HCT116 (cell line): ENCODE data around the gene PRMT5. TPM values are rescaled to one million over a fixed set of nuclear protein-coding genes. Genes with fewer than 3 reads are reported as not detected.

ENCODE experiments used
- ATAC-seq: fragments of 200-7000 bp; cut with Tn5 transposase; 2 replicates; pipeline ENCODE4 v1.9.1; 2020; ENCODE audit warnings: mild to moderate bottlenecking, moderate library complexity
- BruUV-seq: library from RNA; stranded (reverse); fragments of 400-500 nt; replicated peaks from 2 replicates; lab custom pipeline; 2021; lab: Mats Ljungman, UMichigan
- CTCF ChIA-PET: fragments of 300-600 bp; sonication (Branson Sonifier 250); formaldehyde crosslinking; loops from one replicate; lab custom pipeline; 2021; ENCODE audit warnings: antibody characterized with exemption; lab: Charles Lee
- POLR2A ChIA-PET: fragments of 300-600, 350-600 bp; sonication (Branson Sonifier 250); formaldehyde crosslinking; loops from one replicate; lab custom pipeline; 2021; ENCODE audit warnings: antibody characterized with exemption; lab: Charles Lee
- RAD21 ChIA-PET, 2 experiments: fragments of 300-600 bp; sonication (Branson Sonifier 250); formaldehyde crosslinking; loops; one replicate each; lab custom pipeline; 2023; ENCODE audit warnings: low total read pairs in 2 of 2; ENCODE audit not compliant: uncharacterized antibody in 2 of 2, unreplicated experiment in 2 of 2, low non-redundant PET in 1 of 2; lab: Charles Lee
- DNase-seq: peaks from one replicate; pipeline ENCODE4 v3.0.0-alpha.2; 2010; ENCODE audit warnings: low read depth, low spot score
- H2AFZ ChIP-seq: fragments of 200-600 bp; shearing (Covaris generic), sonication (generic); 2 replicates; pipeline ENCODE4 v1.6.1; 2017; ENCODE audit warnings: low read depth, mixed run types, mixed read lengths, antibody characterized with exemption, low read length; ENCODE audit not compliant: poor library complexity, severe bottlenecking
- H3K27ac ChIP-seq: 2 replicates; pipeline ENCODE4 v1.5.1; 2012; ENCODE audit warnings: low read depth, low read length
- H3K27me3 ChIP-seq: fragments of 200-600 bp; sonication (generic); 2 replicates; pipeline ENCODE4 v1.6.1; 2016; ENCODE audit warnings: mixed run types, low read length, mixed read lengths; ENCODE audit not compliant: insufficient read depth
- H3K36me3 ChIP-seq, 2 experiments: fragments of 200-500 bp in 1 of 2; fragments of 200-600 bp in 1 of 2; sonication (Bioruptor generic) in 1 of 2; sonication (generic) in 1 of 2; 2 replicates each; pipeline versions ENCODE4 v1.5.1 to v1.6.1; 2014 to 2016; ENCODE audit warnings: low read length in 2 of 2, inconsistent platforms in 1 of 2, mixed read lengths in 1 of 2, mixed run types in 1 of 2; ENCODE audit not compliant: insufficient read depth in 2 of 2, control insufficient read depth in 1 of 2
- H3K4me1 ChIP-seq, 2 experiments: fragments of 200-600 bp in 1 of 2; sonication (generic) in 1 of 2; 2 replicates each; pipeline versions ENCODE4 v1.5.1 to v1.6.1; 2012 to 2017; ENCODE audit warnings: low read length in 2 of 2, inconsistent platforms in 1 of 2, mild to moderate bottlenecking in 1 of 2, mixed read lengths in 1 of 2, mixed run types in 1 of 2, moderate library complexity in 1 of 2; ENCODE audit not compliant: insufficient read depth in 2 of 2, control insufficient read depth in 1 of 2
- H3K4me2 ChIP-seq: fragments of 200-600 bp; sonication (generic); 2 replicates; pipeline ENCODE4 v1.6.1; 2017; ENCODE audit warnings: mixed run types, low read length, mixed read lengths
- H3K4me3 ChIP-seq, 2 experiments: fragments of 200-600 bp in 1 of 2; sonication (generic) in 1 of 2; replicated peaks in 1 of 2; 2 replicates each; pipeline ENCODE4 v1.5.1; 2011 to 2016; ENCODE audit warnings: low read length in 2 of 2, control low read depth in 1 of 2, low read depth in 1 of 2, mild to moderate bottlenecking in 1 of 2, mixed read lengths in 1 of 2, mixed run types in 1 of 2
- H3K79me2 ChIP-seq: fragments of 200-600 bp; sonication (generic); 2 replicates; pipeline ENCODE4 v1.6.1; 2017; ENCODE audit warnings: mild to moderate bottlenecking, mixed run types, low read length, moderate library complexity, mixed read lengths; ENCODE audit not compliant: insufficient read depth
- H3K9ac ChIP-seq: fragments of 200-600 bp; sonication (generic); 2 replicates; pipeline ENCODE4 v1.6.1; 2016; ENCODE audit warnings: low read length, mixed read lengths
- H3K9me2 ChIP-seq: fragments of 200-600 bp; sonication (generic), shearing (Covaris generic); 2 replicates; pipeline ENCODE4 v1.6.1; 2017; ENCODE audit warnings: mixed run types, mild to moderate bottlenecking, moderate library complexity; ENCODE audit not compliant: insufficient read depth
- H3K9me3 ChIP-seq, 2 experiments: fragments of 200-500 bp in 1 of 2; fragments of 200-600 bp in 1 of 2; sonication (Bioruptor generic) in 1 of 2; sonication (generic) in 1 of 2; 2 replicates each; pipeline ENCODE4 v1.6.1; 2014 to 2017; ENCODE audit warnings: low read length in 2 of 2, mixed read lengths in 2 of 2, inconsistent platforms in 1 of 2, low read depth in 1 of 2, mild to moderate bottlenecking in 1 of 2, mixed run types in 1 of 2, moderate library complexity in 1 of 2; ENCODE audit not compliant: control insufficient read depth in 1 of 2, insufficient read depth in 1 of 2
- H4K20me1 ChIP-seq: fragments of 200-600 bp; sonication (generic), shearing (Covaris generic); 2 replicates; pipeline ENCODE4 v1.6.1; 2017; ENCODE audit warnings: mixed run types, mild to moderate bottlenecking, moderate library complexity; ENCODE audit not compliant: insufficient read depth
- CBX3 ChIP-seq: IDR thresholded peaks from 2 replicates; pipeline ENCODE4 v1.6.1; 2012; ENCODE audit warnings: low read depth
- CEBPB ChIP-seq: IDR thresholded peaks from 2 replicates; pipeline ENCODE4 v1.6.1; 2012; ENCODE audit warnings: low read depth
- EZH2 ChIP-seq: fragments of 200-600 bp; sonication (generic); IDR thresholded peaks from 2 replicates; pipeline ENCODE4 v1.6.1; 2017; ENCODE audit warnings: antibody characterized with exemption, mixed run types
- JUND ChIP-seq: IDR thresholded peaks from 2 replicates; pipeline ENCODE4 v1.6.1; 2012
- POLR2AphosphoS5 ChIP-seq: IDR thresholded peaks from 2 replicates; pipeline ENCODE4 v1.6.1; 2011; ENCODE audit warnings: mild to moderate bottlenecking, low read depth, low read length, moderate library complexity
- SIN3A ChIP-seq: IDR thresholded peaks from 2 replicates; pipeline ENCODE4 v1.6.1; 2012; ENCODE audit warnings: low read depth
- SRF ChIP-seq: IDR thresholded peaks from 2 replicates; pipeline ENCODE4 v1.6.1; 2012; ENCODE audit warnings: low read depth
- TCF7L2 ChIP-seq: IDR thresholded peaks from 2 replicates; pipeline ENCODE4 v1.7.0; 2011; ENCODE audit warnings: borderline replicate concordance, inconsistent platforms; ENCODE audit not compliant: insufficient read depth, insufficient read length; ENCODE audit errors: extremely low read depth
- YY1 ChIP-seq: IDR thresholded peaks from 2 replicates; pipeline ENCODE4 v1.6.1; 2011; ENCODE audit warnings: low read length, low read depth, moderate library complexity, mild to moderate bottlenecking; ENCODE audit not compliant: insufficient replicate concordance; ENCODE audit errors: extremely low read depth
- intact Hi-C: fragments of 100-400 bp; cut with micrococcal nuclease; formaldehyde crosslinking; loops from 2 replicates; pipeline ENCODE4 v1.10.0; 2022
- total RNA-seq: library from RNA; stranded (reverse); gene quantifications from one replicate; pipeline ENCODE4 v1.2.1, GENCODE V29; 2021; ENCODE audit not compliant: unreplicated experiment
- TF ChIP-seq, protein P1 (sequence below), 3 experiments: fragments of 200-600 bp in 1 of 3; sonication (generic) in 1 of 3; IDR thresholded peaks in 2 of 3; conservative IDR thresholded peaks in 1 of 3; 2 replicates each; pipeline ENCODE4 v1.5.1; 2012 to 2017; ENCODE audit warnings: low read depth in 2 of 3, low read length in 2 of 3, antibody characterized with exemption in 1 of 3, borderline replicate concordance in 1 of 3, control low read depth in 1 of 3, mild to moderate bottlenecking in 1 of 3, mixed read lengths in 1 of 3, mixed run types in 1 of 3, moderate library complexity in 1 of 3; ENCODE audit not compliant: insufficient read depth in 1 of 3
- TF ChIP-seq, protein P2 (sequence below): IDR thresholded peaks from 2 replicates; pipeline ENCODE4 v1.6.1; 2011; ENCODE audit warnings: mild to moderate bottlenecking, low read length, moderate library complexity; ENCODE audit not compliant: insufficient replicate concordance; ENCODE audit errors: extremely low read depth
- TF ChIP-seq, protein P3 (sequence below): IDR thresholded peaks from 2 replicates; pipeline ENCODE4 v1.6.1; 2012
- TF ChIP-seq, protein P4 (sequence below): IDR thresholded peaks from 2 replicates; pipeline ENCODE4 v1.6.1; 2012; ENCODE audit warnings: low read depth
- TF ChIP-seq, protein P5 (sequence below): IDR thresholded peaks from 2 replicates; pipeline ENCODE4 v1.6.1; 2012

PRMT5 gene
- total RNA-seq, 1 experiment from 2014 or later, result 186 TPM

DNA sequence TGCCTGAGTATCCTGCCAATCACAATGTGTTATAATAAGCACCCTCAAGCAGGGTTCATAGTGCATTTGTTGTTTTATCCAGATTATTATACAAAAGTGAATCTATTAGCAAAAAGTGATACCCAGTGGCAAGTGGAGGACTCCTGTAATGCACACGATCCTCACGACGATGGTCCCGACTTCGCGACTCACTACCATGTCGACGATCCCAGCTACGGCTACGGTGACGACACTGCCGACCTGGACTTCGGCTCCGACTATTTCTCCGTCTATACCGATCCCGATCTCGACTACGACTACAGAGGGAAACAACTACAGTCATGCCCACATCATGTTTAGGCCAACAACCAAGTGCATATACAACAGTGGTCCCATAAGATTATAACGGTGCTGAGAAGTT lies 23.1 kb downstream of the PRMT5 start:
- BruUV-seq, result no TSS peak
- Histone ChIP-seq H3K4me1 (no peaks in the 10 kb centered on the region), H3K4me2 (no peak overlapping the region), H3K79me2 (peaks cover 10% of the 10 kb centered on the region), H3K27ac (no peak overlapping the region), H3K9me3 (no peaks in the 10 kb centered on the region), H3K9ac (no peak overlapping the region), H3K9me2 (no peaks in the 10 kb centered on the region), H3K27me3 (no peaks in the 10 kb centered on the region)
- DNase-seq, result no peak
- ChIA-PET CTCF (no interaction called here), POLR2A (no interaction called here)
- TF ChIP-seq YY1 (no peak), EZH2 (no peak), SRF (no peak), TCF7L2 (no peak), JUND (no peak), POLR2AphosphoS5 (no peak), CBX3 (no peak), CEBPB (no peak), SIN3A (no peak)
- TF ChIP-seq, protein P1, sequence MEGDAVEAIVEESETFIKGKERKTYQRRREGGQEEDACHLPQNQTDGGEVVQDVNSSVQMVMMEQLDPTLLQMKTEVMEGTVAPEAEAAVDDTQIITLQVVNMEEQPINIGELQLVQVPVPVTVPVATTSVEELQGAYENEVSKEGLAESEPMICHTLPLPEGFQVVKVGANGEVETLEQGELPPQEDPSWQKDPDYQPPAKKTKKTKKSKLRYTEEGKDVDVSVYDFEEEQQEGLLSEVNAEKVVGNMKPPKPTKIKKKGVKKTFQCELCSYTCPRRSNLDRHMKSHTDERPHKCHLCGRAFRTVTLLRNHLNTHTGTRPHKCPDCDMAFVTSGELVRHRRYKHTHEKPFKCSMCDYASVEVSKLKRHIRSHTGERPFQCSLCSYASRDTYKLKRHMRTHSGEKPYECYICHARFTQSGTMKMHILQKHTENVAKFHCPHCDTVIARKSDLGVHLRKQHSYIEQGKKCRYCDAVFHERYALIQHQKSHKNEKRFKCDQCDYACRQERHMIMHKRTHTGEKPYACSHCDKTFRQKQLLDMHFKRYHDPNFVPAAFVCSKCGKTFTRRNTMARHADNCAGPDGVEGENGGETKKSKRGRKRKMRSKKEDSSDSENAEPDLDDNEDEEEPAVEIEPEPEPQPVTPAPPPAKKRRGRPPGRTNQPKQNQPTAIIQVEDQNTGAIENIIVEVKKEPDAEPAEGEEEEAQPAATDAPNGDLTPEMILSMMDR (IDR thresholded peaks at IDR 0.05 in 2 of 3, conservative IDR thresholded peaks at IDR 0.05 in 1 of 3; ENCODE audit: borderline replicate concordance in 1 of 3, insufficient read depth in 1 of 3, low read depth in 2 of 3, low read length in 2 of 3), result no peak
- TF ChIP-seq, protein P2, sequence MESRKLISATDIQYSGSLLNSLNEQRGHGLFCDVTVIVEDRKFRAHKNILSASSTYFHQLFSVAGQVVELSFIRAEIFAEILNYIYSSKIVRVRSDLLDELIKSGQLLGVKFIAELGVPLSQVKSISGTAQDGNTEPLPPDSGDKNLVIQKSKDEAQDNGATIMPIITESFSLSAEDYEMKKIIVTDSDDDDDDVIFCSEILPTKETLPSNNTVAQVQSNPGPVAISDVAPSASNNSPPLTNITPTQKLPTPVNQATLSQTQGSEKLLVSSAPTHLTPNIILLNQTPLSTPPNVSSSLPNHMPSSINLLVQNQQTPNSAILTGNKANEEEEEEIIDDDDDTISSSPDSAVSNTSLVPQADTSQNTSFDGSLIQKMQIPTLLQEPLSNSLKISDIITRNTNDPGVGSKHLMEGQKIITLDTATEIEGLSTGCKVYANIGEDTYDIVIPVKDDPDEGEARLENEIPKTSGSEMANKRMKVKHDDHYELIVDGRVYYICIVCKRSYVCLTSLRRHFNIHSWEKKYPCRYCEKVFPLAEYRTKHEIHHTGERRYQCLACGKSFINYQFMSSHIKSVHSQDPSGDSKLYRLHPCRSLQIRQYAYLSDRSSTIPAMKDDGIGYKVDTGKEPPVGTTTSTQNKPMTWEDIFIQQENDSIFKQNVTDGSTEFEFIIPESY, result no peak
- TF ChIP-seq, protein P3, sequence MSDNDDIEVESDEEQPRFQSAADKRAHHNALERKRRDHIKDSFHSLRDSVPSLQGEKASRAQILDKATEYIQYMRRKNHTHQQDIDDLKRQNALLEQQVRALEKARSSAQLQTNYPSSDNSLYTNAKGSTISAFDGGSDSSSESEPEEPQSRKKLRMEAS, result no peak
- TF ChIP-seq, protein P4, sequence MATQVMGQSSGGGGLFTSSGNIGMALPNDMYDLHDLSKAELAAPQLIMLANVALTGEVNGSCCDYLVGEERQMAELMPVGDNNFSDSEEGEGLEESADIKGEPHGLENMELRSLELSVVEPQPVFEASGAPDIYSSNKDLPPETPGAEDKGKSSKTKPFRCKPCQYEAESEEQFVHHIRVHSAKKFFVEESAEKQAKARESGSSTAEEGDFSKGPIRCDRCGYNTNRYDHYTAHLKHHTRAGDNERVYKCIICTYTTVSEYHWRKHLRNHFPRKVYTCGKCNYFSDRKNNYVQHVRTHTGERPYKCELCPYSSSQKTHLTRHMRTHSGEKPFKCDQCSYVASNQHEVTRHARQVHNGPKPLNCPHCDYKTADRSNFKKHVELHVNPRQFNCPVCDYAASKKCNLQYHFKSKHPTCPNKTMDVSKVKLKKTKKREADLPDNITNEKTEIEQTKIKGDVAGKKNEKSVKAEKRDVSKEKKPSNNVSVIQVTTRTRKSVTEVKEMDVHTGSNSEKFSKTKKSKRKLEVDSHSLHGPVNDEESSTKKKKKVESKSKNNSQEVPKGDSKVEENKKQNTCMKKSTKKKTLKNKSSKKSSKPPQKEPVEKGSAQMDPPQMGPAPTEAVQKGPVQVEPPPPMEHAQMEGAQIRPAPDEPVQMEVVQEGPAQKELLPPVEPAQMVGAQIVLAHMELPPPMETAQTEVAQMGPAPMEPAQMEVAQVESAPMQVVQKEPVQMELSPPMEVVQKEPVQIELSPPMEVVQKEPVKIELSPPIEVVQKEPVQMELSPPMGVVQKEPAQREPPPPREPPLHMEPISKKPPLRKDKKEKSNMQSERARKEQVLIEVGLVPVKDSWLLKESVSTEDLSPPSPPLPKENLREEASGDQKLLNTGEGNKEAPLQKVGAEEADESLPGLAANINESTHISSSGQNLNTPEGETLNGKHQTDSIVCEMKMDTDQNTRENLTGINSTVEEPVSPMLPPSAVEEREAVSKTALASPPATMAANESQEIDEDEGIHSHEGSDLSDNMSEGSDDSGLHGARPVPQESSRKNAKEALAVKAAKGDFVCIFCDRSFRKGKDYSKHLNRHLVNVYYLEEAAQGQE, result no peak
- TF ChIP-seq, protein P5, sequence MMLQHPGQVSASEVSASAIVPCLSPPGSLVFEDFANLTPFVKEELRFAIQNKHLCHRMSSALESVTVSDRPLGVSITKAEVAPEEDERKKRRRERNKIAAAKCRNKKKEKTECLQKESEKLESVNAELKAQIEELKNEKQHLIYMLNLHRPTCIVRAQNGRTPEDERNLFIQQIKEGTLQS, result no peak
- TF ChIP-seq, all 23 proteins: peak for 0
- intact Hi-C loops, result no loop called here
- Histone ChIP-seq H2AFZ (no peak overlapping the region), H3K36me3 (peaks cover 61 to 62% of the 10 kb centered on the region in 2 experiments), H3K4me3 (no peak overlapping the region), H4K20me1 (no peaks in the 10 kb centered on the region)
- RAD21 ChIA-PET, result no interaction called here
- ATAC-seq, result no peak
